Stimulated activated CD4-positive, alpha-beta T cell treated with anti-CD3 and anti-CD28 coated beads, Interleukin-4, amount 100 ng/mL, for 4 hours (primary cell): ENCODE measurements around the gene KRTAP5-2.
A peak's percentile ranks its signal among the peaks of the same experiment; 100 is the strongest.
"Not testable (repeated sequence)": the region's sequence is repeated elsewhere in the genome, so short reads cannot be mapped to it uniquely, and the experiment has no call there.

Experiments
- DNase-seq, 2 experiments: peaks; one replicate each; pipeline ENCODE4 v3.0.0-alpha.2; 2020

KRTAP5-2 gene, protein sequence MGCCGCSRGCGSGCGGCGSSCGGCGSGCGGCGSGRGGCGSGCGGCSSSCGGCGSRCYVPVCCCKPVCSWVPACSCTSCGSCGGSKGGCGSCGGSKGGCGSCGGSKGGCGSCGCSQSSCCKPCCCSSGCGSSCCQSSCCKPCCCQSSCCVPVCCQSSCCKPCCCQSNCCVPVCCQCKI

DNA sequence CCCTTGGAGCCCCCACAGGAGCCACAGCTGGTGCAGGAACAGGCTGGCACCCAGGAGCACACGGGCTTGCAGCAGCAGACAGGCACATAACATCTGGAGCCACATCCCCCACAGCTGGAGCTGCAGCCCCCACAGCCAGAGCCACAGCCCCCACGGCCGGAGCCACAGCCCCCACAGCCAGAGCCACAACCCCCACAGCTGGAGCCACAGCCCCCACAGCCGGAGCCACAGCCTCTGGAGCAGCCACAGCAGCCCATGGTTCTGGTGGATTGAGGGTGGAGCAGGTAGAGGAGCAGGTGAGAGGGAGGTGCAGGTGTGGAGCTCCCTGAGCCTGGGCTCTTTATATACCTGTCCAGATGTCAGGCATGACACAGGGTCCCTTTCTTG is at the start of gene KRTAP5-2:
TSS of gene KRTAP5-2 (minus strand) at position 301 of the 387 bp plus-strand sequence. CDS start at position 257, 44 bp downstream.
- no peak for DNase-seq

DNA sequence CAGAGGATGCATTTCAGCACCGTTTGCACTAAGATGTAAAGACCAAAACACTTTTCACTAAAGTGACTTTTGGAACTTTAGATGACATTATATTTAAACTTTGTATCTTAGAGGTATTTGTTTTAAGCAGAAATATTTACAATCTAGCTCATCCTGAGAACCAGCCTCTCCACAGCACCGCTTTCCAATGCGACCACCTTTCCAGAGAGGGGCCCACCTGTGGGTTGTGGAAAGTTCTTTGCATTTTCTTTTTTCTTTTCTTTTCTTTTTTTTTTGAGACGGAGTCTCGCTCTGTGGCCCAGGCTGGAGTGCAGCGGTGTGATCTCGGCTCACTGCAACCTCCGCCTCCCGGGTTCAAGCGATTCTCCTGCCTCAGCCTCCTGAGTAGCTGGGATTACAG is 48.4 kb upstream of the KRTAP5-2 start:
- not testable (repeated sequence) for DNase-seq

DNA sequence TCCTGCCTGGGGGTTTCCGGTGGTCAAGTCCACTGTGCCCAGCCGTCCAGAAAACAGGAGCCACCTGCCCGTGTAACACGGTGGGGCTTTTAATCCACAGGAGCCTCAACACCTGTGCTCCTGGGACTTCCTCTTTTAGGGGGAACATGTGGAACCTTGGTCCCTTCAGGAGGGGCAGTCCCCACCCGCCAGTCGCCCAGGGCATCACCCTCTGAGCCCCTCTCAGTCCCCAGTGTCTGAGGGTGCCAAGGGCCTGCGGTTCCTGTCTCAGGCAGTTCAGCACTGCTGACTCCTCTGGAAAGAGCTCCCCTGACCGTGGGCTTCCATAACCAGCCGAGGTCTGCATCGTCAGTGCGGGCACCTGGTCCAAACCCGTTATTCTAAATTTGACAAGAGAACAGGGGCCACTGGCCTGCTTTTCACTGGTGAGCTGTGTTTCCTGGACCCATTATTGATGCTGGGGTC is 47.3 kb upstream of the KRTAP5-2 start:
- no peak for DNase-seq

DNA sequence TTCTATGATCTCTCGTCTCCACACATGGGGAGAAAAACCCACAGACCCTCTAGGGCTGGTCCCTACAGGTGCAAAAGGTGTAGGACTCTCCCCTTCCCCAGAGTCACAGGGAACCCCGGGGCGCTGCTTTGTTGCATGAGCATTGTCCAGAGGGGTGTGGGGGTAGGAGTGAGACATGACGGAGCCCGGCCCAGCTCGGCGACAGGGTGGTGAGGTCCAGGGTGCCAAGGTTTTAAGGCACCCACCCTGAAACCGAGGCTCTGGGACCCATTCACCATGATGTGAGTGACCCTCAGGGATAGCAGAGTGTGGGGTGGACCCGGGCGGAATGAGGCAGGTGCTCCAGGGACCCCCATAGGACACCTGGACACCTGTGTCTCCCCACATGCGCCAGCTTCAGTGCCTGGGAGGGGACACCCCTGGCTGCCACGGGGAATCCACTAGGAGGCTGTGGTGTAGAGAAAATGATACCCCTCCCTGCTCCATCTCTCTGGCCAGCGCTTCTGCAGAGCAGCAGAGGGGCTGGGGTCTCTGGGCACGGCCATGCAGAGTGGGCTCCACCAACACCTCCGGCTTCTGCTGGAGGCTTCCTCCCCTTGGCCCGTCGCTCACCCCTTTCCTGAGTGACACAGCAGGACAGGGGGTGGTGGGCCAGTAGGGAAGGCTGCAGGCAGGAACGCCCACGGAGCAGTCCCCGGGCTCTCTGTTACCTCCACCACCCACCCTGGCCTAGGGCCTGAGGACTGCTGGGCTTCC is 46.7 kb upstream of the KRTAP5-2 start:
- DNase-seq: no peak

DNA sequence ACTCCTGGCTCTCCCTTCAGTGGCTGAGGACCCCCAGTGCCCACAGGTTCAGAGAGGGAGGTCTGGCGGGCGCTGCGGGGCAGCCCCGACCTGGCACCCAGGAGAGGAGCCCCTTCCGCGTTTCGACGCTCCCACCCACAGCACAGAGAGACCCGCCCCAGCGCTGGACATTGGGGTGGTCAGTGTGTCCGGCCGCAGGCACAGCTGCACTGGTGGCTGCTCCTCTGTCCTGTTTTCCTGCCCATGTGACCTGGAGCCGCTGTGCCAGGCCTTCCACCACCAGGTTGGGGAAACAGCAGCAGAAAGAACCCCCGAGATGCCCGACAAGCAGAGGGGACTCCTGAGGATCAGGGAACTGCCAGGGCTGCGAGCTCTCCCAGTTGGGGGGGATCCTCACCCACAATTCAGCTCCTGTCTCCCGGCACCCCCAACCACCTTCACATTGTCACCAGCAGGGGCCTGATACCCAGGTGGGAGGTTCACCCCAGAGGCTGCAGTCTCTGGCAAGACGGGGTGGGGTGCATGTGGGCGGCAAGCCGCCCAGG is 45.1 kb upstream of the KRTAP5-2 start:
- no peak for DNase-seq

DNA sequence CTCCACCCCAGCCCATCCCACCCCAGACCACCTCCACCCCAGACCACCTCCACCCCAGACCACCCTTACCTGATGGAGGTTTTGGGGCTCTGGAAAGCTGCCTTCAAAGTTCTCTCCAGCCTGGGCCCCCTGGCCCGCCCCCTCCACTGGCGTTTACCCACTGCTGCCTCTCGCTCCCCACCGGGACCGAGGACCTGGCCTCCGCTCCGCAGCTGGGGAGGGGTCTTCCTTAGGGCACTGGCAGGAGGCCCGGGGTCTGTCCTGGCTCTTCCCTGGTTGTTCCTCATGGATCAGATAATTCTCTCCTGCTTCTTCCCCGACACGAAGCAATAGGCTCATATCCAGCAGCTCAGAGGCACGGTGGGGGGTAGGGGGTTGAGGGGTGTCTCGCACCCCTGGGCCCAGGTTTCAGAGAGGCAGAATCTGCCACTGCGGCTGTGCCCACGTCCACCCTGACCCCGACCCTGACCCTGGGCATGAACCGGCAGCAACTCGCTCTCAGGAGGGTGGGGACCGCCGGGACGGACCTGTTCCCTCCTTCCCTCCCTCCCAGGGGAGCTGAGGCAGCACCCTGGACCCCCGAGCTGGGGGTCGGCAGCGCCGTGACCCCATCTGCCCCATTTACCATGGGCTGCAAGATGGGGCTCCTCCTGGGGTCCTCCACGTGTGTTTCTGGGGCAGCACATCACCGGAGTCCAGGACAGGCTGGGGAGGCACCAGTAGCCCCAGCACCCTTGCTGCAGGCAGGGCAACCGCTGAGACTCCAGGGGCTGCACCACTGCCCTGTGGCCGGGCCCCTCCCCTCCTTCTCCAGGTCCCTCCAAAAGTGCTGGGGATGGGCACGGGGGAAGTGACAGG is 44.4 kb upstream of the KRTAP5-2 start:
- no peak for DNase-seq

DNA sequence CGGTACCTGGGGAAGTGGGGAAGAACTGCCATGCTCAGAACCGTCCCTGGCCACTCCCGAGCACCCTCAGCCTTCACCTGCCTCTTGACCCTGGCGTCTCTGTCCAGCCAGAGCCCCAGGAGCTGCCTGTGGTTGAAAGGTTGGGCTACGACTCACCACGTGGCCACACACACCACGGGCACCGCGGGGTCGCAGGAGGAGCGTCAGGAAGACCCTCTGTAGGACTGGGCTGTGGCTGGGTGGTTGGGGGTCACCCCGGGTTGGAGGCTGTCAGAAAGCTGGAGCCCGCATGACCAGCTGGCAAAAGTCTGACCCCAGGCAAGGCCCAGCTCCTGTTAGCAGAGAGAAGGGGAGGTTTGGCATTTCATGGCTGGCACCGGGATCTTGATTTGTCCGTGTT is 43.0 kb upstream of the KRTAP5-2 start:
- DNase-seq: no peak

DNA sequence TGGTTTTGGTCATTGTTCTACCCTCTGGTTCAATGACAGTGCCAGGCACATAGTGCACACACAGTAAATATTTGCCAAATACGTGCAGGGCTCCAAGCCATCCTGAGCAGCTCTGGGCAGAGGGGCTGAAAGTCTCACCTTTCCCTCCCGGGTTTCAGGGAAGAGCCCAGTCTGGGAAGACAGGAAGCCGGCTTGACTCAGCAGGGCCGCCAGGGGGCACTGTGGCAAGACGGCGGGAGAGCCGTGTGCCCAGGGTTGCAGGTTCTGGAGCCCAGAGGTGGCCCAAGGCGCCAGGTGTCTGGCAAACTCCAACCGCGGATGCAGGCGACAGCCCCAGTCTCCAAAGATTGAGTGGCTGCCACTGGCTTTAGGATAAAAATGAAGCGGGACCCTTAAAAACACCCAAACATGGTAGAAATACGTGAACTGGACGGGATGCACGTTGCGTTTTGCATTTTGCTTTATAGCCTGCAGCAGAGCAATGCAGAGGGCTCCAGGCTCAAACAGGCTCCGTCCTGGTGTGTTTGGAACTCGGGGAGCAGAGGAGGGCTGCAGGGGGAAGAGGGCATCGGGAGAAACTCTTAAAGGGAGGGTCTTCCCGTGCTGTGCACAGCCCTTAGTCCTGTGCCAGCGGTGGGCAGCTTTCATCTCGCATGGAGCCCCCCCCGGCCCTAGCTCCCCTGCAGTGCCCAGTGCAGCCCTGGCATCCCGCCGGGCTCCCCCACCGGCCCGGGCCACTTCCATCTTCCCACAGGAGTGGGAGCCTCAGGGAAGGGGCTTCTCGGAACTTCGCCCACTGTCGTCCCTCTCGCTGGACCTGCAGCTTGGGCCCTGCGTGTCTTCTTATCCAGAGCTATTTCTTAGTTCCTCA is 42.2 kb upstream of the KRTAP5-2 start:
- peak in 1 of 2 experiments; percentile 38 for DNase-seq

DNA sequence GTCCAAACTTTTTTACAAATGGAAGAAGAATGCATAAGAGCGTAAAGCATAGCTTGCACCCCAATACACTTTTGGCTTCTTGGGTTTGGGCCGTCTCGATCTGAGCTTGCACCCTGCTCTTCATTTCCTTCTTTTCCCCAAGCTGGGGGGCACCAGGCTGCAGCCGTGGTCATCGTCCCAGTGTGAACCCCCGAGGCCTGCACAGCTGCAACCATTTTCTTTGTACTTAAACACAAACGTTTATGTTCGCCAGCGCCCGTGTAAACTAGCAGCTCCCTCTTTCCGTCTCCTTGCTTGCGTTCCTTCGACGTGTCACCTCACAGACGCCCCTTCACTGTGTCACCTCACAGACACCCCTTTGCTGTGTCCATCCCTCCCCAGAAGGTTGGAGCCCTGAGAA is 41.6 kb upstream of the KRTAP5-2 start:
- no peak for DNase-seq

DNA sequence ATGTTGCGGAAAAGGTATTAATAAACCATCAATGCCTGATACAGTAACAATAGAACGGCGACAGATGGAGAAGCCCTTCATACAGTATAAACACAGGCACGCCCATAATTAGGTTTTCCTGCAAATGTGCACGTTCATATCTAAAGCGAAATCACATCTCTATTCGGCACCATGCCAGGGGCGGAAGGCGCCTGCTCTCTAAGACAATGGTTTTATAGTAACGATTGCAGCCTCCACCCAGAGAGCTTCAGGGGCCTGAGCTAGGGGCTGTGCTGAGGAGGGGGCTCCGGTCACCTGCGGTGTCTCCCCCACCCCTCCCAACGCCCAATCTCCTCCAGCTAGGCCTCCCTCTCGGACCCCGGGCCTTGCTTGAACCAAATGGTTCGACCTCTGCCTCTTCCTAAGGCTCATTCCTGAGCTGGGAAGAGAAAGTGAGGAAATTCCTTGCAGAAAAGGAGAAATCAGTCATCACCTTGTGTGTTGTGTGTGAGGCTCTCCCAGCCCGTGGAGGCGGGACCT is 41.1 kb upstream of the KRTAP5-2 start:
- no peak for DNase-seq

DNA sequence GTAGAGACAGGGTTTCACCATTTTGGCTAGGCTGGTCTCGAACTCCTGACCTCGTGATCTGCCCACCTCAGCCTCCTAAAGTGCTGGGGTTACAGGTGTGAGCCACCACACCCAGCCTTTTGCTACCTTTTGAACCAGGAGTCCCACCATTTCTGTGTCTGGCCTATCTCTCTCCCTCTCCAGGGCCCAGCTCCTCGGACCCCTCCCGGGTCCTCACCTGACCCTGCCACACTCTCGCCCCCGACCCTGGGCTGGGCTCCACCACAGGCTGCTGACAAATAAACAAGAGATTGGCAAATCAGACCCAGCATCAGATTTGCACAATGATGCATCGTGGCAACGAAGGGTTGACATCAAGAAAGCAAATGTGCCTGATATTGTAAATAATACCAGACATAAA is 40.2 kb upstream of the KRTAP5-2 start:
- no peak for DNase-seq

DNA sequence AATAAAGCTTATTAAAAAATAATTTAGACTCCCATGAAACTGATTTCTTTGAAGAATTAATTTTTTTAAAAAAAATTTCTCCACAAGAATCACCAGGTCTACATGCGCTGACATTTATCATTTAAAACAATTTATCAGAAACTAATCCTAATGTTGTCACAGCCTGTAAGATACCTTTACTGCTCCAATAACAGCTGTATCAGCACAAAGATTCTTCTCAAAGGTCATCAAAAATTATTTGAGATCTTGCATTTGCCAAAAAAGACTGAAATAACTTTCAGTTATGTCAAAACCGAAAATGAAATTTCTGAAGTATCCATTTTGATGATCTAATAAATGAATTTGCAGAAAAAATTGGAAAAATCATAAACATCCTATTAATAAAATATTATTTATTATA is 39.5 kb upstream of the KRTAP5-2 start:
- DNase-seq: no peak

DNA sequence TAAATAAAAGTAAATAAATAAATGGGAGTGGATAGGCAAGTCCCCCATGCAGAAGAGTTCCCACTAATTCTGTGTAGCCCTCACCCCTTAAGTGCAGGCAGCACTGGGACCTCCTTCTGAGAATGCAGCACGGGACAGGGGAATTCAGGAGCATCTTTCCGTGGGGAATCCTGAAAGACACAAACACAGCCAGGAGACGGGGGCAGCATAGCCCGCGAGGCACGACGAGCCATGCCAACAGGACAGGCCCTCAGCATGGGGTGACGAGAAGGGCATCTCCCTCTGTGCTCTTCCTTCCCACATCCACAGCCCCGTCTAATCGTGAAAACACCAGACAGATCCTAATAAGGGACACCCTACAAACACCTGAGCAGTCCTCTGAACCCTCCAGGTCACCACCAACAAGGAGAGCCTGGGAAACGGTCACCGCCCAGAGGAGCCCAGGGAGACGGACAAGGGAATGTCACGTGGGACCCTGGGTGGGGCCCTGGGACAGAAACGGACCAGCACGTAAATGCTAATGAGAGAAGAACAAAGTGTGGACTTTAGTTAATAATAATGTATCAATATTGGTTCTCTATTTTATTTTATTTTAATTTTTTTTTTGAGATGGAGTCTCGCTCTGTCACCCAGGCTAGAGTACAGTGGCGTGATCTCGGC is 38.3 kb upstream of the KRTAP5-2 start:
- no peak for DNase-seq

DNA sequence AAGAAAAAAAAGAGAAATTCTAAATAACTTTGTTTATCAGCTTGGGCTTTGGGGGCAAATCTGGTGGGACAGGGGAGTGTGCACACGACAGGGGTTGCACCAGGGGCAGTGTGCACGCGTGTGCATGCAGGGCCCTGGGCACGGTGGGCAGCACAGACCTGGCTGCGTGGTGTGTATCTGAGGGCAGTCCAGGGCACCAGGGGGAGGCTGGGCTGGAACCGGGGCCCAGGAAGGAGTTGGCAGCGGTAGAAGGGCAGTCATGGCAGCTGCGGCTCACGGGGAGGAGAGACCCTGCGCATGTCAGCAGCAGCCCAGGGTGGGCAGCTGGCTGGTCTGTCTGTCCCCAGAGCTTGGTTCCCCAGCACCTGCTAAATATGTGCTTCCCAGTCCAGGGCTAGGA is 35.8 kb upstream of the KRTAP5-2 start:
- no peak for DNase-seq

DNA sequence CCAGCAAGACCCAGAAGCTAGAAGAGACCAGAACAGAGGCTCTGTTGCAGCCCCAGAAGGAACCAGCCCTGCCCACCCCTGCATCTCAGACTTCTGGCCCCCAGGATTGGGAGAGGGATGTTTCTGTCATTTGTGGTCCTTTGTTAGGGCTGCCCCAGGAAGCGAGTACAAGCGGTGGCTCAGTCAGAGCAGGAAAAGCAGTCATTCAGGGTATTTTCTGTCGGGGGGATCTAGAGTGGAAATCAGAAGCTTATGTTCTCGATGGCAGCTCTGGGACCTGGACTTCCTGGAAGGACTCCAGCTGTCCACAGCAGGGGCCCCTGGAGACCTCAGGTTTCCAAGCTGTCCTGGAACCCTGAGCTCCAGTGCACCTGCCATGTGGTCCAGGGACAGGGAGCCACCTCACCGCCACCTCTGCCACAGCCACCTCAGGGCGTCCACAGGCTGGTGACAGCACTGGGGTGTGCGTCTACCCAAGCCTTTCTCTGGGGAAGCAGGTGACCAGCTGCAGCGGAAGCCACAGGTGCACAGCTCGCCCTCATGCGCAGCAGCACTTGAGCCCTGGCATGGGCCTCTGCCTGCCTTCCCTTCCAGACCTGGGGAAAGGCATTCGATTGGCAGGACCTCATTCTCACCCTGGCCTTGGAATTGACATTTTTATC is 34.1 kb upstream of the KRTAP5-2 start:
- no peak for DNase-seq

DNA sequence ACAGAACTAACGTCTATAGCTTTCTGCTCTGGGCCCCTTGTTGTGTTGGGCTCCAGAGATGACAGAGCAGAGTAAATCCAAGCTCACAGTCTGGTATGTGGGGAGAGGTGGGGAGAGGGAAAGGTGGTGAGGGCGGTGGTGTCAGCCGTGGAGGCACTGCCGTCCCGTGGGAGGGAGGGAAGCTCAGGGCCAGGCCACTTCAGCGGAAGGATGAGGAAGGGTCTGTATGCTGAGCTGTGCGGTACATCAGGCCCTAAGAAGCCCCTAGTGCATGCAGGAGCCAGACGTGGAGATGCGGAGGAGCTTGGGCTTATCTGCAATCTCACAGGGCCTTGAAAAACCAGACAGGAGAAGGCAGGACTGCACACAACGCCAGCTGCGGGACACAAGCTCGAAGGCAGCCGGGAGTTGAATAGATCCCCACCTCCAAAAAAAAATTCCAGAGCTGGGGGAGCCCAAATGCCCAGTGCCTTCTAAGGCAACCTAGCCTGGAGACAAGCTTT is 33.0 kb upstream of the KRTAP5-2 start:
- DNase-seq: no peak

DNA sequence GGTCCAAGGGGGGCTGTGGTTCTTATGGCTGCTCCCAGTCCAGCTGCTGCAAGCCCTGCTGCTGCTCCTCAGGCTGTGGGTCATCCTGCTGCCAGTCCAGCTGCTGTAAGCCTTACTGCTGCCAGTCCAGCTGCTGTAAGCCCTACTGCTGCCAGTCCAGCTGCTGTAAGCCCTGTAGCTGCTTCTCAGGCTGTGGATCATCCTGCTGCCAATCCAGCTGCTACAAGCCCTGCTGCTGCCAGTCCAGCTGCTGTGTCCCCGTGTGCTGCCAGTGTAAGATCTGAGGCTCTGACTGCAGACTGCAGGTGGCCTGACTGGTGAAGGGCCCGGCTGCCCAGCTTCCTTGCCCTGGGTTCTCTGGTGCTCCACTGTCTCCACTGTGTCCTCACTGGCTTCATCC is 32.2 kb upstream of the KRTAP5-2 start:
- no peak for DNase-seq

DNA sequence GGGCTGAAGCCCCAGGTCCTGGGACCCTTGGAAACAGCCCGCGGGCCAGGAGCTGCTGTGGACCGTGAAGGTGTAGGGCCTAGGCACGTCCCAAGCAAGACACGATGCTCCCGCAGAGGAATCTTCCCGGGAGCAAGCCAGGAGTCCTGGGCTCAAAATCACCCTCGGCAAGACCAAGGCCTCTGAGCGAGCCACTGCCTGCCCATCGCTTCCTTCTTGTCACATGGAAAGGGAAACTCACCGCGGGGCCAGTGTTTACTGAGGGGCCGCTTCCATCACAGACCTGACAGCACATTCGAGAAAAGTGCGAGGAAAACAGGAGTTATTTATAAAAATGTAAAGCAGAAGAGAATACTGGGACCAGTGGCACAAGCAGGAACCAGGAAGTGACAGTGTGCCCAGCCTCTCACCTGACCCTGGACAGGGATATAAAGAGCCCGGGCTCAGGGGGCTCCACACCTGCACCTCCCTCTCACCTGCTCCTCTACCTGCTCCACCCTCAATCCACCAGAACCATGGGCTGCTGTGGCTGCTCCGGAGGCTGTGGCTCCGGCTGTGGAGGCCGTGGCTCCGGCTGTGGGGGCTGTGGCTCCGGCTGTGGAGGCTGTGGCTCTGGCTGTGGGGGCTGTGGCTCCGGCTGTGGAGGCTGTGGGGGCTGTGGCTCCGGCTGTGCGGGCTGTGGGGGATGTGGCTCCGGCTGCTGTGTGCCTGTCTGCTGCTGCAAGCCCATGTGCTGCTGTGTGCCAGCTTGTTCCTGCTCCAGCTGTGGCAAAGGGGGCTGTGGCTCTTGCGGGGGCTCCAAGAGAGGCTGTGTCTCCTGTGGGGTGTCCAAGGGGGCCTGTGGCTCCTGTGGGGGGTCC is 31.5 kb upstream of the KRTAP5-2 start, which contains the start of gene KRTAP5-5:
TSS of gene KRTAP5-5 (plus strand) at position 450 of the 860 bp plus-strand sequence. CDS start at position 516, 66 bp downstream.
- DNase-seq: no peak

DNA sequence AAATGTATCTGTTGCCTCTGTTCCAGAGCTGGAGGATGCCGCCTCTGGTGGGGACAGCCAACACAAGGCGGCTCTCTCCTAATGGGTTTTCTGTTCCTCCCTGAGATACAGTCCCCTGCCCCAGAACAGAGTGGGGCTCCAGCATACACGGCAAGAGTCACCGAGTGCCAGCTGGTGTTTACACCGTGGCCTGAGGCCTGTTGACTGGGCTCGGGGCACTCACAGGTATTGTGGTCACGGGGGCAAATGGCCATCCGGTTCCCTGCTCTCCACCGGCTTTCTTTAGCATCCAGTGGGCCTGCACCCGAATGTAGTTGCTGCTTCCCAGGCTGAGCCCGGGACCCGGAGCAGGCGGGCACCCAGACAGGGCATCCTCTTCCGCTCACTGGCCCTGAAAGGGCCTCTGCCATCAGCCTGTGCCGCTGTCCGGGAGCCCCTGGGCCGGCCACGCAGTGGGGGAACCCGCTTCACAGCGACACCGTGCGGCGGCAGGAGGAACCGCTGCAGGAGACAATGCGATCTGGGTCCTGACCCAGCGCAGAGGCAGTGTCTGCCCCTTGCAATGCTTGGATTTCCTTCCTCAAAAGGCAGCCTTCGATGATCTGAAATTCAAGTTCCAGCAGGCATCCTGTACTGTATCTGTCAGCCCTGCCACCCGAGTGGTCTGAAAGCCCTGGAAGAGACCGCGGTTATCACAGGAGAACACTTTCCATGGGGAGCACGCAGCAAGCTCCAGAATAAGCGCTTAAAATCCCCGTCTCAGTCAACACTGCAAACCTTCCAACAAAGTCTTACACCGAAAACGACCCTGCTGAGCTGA is 30.6 kb upstream of the KRTAP5-2 start:
- DNase-seq: peak; percentile 30 to 60
